ENCODE data around the gene SIAH3.

DNA sequence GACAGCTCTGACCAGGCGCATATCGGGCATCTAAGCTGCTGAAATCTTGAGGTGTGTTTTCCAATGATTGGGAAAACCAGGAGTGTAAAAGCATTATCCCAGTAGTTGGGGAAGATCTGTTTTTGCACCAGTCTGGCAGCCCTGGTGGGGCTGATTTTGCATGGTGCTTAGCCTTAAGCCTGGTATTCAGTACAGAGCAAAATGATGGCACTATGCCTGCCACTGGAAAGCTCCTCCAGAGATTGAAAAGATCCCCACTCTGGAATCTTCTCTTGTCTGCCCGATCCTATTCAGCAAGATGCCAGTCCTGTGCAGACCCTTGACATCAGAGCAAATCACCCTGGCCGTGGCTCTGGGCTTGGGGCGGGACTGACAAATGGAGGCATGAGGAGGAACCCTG is 44.7 kb upstream of the SIAH3 start:
- TF ChIP-seq, protein P1, sequence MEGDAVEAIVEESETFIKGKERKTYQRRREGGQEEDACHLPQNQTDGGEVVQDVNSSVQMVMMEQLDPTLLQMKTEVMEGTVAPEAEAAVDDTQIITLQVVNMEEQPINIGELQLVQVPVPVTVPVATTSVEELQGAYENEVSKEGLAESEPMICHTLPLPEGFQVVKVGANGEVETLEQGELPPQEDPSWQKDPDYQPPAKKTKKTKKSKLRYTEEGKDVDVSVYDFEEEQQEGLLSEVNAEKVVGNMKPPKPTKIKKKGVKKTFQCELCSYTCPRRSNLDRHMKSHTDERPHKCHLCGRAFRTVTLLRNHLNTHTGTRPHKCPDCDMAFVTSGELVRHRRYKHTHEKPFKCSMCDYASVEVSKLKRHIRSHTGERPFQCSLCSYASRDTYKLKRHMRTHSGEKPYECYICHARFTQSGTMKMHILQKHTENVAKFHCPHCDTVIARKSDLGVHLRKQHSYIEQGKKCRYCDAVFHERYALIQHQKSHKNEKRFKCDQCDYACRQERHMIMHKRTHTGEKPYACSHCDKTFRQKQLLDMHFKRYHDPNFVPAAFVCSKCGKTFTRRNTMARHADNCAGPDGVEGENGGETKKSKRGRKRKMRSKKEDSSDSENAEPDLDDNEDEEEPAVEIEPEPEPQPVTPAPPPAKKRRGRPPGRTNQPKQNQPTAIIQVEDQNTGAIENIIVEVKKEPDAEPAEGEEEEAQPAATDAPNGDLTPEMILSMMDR (IDR thresholded peaks at IDR 0.05; ENCODE audit: poor library complexity, severe bottlenecking): no peak
- TF ChIP-seq EZH2 (IDR thresholded peaks at IDR 0.05; ENCODE audit: borderline replicate concordance, insufficient read depth, low read length, poor library complexity, severe bottlenecking) (no peak), RAD21 (conservative IDR thresholded peaks at IDR 0.05) (no peak), POLR2AphosphoS5 (IDR thresholded peaks at IDR 0.05) (no peak), EP300 (conservative IDR thresholded peaks at IDR 0.05; ENCODE audit: poor library complexity, severe bottlenecking) (no peak), SMC3 (conservative IDR thresholded peaks at IDR 0.05; ENCODE audit: poor library complexity) (no peak)
- TF ChIP-seq, protein P2, sequence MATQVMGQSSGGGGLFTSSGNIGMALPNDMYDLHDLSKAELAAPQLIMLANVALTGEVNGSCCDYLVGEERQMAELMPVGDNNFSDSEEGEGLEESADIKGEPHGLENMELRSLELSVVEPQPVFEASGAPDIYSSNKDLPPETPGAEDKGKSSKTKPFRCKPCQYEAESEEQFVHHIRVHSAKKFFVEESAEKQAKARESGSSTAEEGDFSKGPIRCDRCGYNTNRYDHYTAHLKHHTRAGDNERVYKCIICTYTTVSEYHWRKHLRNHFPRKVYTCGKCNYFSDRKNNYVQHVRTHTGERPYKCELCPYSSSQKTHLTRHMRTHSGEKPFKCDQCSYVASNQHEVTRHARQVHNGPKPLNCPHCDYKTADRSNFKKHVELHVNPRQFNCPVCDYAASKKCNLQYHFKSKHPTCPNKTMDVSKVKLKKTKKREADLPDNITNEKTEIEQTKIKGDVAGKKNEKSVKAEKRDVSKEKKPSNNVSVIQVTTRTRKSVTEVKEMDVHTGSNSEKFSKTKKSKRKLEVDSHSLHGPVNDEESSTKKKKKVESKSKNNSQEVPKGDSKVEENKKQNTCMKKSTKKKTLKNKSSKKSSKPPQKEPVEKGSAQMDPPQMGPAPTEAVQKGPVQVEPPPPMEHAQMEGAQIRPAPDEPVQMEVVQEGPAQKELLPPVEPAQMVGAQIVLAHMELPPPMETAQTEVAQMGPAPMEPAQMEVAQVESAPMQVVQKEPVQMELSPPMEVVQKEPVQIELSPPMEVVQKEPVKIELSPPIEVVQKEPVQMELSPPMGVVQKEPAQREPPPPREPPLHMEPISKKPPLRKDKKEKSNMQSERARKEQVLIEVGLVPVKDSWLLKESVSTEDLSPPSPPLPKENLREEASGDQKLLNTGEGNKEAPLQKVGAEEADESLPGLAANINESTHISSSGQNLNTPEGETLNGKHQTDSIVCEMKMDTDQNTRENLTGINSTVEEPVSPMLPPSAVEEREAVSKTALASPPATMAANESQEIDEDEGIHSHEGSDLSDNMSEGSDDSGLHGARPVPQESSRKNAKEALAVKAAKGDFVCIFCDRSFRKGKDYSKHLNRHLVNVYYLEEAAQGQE (IDR thresholded peaks at IDR 0.05; ENCODE audit: borderline replicate concordance): no peak

Data from neural cell (in vitro differentiated cells).